Endothelial cell of umbilical vein (primary cell): ENCODE data around the gene GYPA.

Experiments
- CTCF ChIP-seq, 2 donors: IDR thresholded peaks; 1 replicate in 1 of 2; 2 replicates in 1 of 2; pipeline ENCODE4 v1.5.1; 2011; ENCODE audit warnings: low read length in 2 of 2, mild to moderate bottlenecking in 2 of 2, moderate library complexity in 2 of 2, control low read depth in 1 of 2, inconsistent platforms in 1 of 2, low read depth in 1 of 2; ENCODE audit not compliant: insufficient read depth in 1 of 2; ENCODE audit errors: extremely low read depth in 1 of 2
- EZH2 ChIP-seq: IDR thresholded peaks from 2 replicates; pipeline ENCODE4 v1.6.1; 2012; ENCODE audit warnings: borderline replicate concordance, low read depth, mild to moderate bottlenecking, moderate library complexity, low read length, inconsistent platforms; ENCODE audit not compliant: severe bottlenecking
- JUN ChIP-seq: IDR thresholded peaks from 2 replicates; pipeline ENCODE4 v1.6.1; 2011; ENCODE audit warnings: borderline replicate concordance, low read depth; ENCODE audit not compliant: insufficient read length, insufficient read depth
- MAX ChIP-seq: IDR thresholded peaks from 2 replicates; pipeline ENCODE4 v1.6.1; 2011; ENCODE audit not compliant: insufficient read depth, insufficient read length
- POLR2A ChIP-seq: IDR thresholded peaks from 2 replicates; pipeline ENCODE4 v1.6.1; 2012; ENCODE audit warnings: low read depth, mild to moderate bottlenecking, control low read depth, low read length
- POLR2AphosphoS5 ChIP-seq: IDR thresholded peaks from 2 replicates; pipeline ENCODE4 v1.6.1; 2012; ENCODE audit warnings: low read depth, mild to moderate bottlenecking, control low read depth, low read length, moderate library complexity; ENCODE audit not compliant: insufficient read depth

- TF ChIP-seq CTCF (IDR thresholded peaks at IDR 0.05; ENCODE audit: extremely low read depth in 1 of 2, insufficient read depth in 1 of 2, low read depth in 1 of 2, low read length in 2 of 2): no peak
- TF ChIP-seq POLR2AphosphoS5: no peak
- no peak for TF ChIP-seq POLR2A
- TF ChIP-seq EZH2: no peak
- no peak for TF ChIP-seq JUN
- TF ChIP-seq MAX: no peak
Observed at GRCh38 chr4:144171697-144172096, 31.2 kb upstream of the GYPA start.
